Stimulated activated CD8-positive, alpha-beta memory T cell treated with anti-CD3 and anti-CD28 coated beads, Interleukin-15, amount 100 ng/mL, for 24 hours (primary cell): ENCODE measurements around the gene KIT.

Experiments
- DNase-seq: peaks from one replicate; pipeline ENCODE4 v3.0.0-alpha.2; 2020; ENCODE audit warnings: low read depth

Gene KIT

DNA sequence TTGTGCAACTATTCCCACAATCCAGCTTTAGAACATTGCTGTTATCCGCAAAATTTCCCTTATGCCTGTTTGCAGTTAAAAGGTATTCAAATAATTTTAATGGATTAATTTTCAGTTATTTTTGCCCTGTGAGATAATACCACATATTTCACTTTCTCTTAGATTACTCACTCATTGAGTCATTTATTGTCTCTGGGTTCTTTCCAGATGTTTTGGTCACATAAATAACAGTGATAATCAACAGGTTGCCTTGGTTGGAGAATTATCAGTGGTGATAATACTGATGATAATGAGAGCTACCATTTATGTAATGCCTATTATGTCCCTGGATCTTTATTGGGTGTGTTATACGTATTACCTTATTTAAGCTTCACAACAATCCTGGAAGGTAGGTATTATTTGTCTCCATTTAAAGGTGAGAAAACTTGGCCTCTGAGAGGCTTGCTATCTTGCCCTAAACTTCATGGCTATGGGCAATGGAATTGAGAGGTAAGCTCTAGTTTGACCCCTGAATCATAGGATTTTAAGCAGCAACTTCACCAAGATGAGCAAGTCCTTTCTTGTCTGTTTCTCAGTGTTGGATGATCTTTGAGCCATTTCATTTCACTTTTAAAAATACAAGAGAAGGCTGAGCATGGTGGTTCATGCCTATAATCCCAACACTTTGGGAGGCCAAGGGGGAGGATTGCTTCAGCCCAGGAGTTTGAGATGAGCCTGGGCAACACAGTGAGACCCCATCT is 87.4 kb downstream of the KIT start:
- no peak for DNase-seq

DNA sequence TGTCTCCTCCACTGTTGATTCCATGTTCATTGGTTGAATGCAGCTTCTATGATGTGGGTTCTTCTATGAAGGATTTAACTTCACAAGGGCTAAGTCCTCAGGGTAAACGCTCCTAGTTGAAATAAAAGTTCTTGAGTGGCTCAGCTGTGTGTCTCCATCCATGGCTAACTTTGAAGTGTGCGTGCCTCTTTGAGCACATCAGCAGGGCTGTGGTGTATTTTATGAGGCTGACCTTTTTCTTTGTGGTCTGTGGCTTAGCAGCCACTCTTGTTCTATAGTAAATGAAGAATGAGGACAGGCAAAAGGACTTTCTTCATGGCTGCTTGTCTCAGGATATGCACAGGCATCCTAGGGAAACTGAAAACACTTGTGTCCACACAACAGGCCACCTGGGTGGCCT is 88.5 kb downstream of the KIT start:
- no peak for DNase-seq

DNA sequence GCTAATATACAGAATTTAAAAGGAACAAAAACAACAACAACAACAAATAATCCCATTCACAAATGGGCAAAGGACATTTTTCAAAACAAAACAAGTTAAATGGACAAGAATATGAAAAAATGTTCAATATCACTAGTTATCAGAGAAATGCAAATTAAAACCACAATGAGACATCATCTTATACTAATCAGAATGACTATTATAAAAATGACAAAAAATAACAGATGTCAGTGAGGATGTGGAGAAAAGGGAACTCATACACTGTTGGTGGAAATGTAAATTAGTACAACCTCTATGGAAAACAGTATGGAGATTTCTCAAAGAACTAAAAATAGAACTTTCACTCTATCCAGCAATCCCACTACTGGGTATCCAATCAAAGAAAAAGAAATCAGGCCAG is 92.6 kb downstream of the KIT start:
- DNase-seq, result no peak

DNA sequence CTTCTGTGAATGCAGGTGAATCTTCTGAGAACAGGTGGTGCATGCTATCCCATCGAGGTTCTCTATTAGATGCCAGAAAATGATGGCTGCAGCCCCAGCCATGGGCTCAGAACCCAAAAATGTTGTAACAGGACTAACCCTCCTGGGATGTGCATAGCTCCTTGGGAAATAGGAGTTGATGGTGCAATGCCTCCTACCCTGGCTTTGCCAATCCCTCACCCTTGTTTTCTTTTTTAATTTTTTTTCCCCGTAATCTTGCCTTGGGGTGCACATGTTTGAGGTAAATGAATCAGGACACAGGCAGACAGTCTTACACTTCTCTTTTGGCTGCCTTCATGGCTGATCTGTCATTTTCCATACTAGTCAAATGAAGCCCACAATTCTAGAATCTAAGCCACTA is 96.6 kb downstream of the KIT start:
- DNase-seq, result no peak

DNA sequence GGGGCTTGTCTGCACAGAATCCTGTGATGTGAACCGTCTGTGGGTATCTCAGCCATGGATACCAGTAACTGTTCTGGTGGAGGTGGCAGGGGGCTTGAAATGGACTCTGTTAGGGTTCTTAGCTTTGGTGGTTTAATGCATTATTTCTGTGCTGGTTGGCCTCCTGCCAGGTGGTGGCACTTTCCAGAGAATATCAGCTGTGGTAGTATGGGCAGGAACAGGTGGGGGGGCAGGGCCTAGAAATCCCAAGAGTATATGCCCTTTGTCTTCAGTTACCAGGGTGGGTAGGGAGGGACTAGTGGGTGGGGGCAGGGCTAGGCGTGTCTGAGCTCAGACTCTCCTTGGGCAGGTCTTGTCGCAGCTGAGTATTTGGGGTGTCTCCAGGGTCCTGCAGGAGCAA is 106.7 kb downstream of the KIT start:
- no peak for DNase-seq

DNA sequence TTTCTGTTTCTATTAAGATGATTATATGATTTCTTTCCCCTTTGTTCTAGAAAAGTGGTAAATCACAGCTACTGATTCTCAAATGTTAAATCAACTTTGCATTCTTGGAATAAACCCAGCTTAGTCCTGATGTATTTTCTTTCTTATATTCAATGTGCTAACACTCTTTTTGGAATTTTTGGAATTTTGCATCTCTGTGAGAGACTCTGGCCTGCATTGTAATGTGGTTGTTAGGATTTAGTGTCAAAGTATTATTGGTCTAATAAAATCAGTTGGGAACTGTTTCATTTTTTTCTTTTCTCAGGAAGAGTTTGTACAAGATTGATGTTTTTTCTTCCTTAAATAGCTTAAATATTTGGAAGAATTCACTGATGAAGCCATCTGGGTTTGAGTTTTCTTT is 109.6 kb downstream of the KIT start:
- no peak for DNase-seq

DNA sequence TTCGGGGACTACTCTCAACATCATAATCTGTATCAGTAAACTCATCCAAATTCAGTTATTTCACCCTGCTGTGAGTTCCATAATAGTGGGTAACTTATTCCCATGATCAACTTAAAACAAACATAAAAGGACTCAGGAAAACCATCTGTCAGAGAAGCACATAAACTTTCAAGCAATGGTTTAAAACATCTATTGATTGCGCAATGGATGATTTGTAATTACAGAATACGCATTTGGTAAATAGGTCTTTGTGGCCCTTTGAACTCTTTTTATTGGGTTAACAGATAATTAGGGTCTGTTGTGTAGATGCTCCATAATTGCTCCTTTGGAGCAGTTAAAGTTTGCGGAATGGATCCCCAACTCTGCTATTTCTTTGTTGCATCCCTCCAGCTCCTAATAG is 115.3 kb downstream of the KIT start:
- DNase-seq, result no peak

DNA sequence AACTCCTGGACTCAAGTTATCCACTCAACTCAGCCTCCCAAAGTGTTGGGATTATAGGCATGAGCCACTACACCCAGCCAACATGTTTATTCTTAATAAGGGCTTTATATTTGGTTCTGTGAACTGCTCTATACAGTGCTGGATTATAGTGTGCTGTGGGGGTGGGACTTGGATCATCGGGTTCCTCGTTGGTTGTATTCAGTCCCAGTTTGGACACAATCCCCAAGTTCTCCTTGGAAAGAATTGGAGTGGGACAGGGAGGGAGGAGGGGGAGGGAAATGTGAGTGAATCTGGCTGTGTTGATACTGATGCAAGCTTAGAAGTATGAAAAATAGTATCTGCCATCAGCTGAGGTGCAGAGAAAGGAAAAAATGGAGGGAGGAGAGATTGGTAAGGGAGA is 121.3 kb downstream of the KIT start:
- no peak for DNase-seq

DNA sequence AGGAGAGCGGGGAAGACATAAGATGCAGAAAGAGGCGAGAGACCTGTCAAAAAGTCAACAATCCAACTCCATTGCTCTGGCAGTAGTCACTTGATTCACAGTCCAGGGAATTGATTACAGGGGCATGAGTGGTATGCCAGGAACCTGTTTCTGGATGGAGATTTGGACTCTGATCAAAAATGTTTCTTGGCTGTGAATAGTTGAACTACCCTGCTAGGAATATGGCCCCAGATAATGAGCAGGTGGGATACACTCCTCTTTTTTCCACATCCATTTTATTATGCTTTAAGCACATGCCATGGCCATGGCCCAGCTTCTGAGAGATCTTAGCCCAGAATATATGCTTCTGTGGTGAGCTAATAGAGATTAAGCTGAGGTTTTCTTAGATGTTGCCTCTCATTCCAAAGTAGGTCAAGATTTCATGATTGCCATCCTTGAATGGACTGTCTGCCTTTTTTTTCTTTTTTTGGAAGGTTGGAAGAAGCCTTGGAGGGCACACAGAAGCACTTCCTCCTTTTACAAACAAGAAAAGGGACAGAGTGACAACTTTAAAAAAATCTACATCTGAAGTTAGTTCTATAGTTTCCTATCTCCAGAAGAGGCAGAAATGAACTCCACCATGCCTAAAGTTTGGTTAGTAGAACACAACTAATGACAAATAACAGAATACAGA is 121.9 kb downstream of the KIT start:
- no peak for DNase-seq

DNA sequence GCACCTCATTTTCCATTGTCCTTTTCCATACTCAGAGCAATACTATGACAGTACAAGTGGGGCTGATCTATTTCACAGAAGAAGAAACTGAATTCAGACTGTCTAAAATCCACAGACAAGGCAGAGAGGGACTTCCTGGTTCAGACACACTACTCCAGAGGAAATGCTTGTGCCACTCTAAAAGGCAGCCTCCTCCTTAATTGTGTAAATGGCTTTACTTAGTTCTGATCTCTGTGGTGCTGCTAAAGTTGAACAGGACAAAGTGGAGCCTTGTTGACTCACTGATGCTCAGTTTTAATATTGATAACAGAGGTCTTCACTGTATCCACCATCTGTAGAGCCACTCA is 122.4 kb downstream of the KIT start:
- DNase-seq, result no peak

DNA sequence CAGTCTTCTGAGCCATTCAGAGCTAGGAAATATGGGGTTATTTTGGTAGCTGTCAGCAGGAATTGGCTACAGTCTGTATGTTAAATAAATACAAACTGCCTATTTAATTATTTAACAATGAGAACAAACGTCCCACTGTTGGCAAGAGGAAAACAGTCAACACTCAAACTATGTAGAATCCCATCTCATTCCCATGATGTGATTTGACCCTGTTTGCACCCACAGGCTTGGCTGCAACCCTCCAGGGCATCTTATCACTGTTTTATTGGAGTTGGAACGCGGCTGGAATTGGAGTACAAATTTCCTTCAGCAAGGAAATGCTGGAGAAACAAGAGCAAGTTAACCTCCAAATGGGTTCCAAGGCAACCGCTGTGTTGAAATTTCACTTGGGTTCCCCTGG is 124.0 kb downstream of the KIT start:
- no peak for DNase-seq

DNA sequence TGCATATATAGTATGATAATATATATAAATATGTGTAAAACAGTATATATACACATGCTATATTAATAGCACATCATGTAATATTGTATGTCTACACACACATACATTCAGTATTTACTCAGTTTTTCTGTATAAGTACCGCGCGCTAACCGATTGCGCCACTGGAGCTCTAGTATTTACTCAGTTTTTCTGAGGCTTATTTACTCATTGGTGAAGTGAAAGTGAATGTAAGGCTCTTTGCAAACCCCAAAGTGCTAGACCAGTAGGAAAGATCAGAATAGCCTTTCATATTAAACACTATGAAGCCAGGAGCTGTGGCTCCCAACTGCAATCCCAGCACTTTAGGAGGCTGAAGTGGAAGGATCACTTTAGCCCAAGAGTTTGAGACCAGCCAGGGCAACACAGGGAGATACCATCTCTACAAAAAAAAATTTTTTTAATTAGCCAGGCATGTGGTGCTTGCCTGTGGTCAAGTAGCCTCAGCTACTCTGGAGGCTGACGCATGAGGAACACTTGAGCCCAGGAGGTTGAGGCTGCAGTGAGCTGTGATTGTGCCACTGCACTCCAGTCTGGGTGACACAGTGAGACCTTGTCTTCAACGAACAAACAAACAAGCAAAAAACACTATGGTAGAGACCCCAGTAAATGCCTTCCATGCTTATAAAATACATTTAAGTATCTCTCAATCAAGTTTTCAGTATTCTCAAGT is 125.8 kb downstream of the KIT start:
- no peak for DNase-seq

DNA sequence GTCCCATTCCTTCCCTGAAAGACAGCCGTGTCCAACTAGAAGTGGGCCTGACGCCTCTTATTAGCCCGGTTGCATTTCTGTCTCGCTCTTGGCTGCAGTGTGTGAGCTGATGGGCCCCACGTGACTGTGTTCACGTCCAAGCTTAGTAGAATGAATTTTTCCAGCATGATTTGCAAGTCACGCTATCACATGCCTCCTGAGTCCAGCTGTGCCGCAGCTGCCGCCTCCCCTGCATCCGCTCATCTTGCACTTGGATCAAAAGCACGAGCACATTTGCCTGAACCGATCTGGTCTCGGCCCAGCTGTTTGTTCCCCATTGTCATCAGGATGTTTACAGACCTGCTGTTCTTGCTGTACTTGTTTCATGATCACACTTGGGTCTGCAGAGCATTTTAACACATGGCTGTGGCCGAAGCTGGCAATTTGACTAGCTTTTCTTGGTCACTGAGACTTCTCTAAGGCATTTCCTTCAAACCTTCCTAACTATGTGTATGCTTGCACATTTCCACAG is 126.5 kb downstream of the KIT start:
- no peak for DNase-seq
